ENCODE results near the gene ACADVL. TPM values are rescaled to one million over a fixed set of nuclear protein-coding genes. Genes with fewer than 3 reads are reported as not detected.

ACADVL gene
- total and polyA plus RNA-seq, 7 experiments from 2014 or later: 75.3 to 390 (median 335) TPM

DNA sequence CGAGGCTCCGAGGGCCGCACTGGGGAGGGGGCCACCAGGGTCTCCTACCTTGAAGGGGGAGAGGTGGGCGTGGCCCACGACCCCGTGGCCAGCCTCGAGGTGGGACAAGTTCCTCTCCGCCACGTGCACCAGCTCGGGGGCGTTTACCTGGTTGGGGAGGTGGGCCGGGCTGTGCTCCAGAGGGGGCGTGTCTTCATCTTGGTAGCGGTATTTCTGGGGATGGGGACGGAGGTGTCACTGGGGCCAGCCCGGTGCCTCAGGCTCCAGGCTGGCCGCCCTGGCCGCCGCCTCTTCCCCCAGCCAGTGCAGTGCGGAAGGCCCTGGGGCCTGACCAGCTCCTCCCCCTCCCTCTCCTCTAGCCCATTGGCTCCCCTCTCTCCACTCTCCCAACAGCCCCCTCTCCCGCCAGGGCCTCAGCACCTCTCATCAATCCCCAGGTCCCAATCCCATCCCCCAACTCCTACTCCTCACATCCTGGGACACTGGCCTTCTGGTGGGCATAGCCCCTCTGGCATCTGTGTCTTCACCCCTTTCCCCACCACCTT lies 11.6 kb upstream of the ACADVL start:
- peak overlapping the region in 4 of 9 donors; percentile 60 to 80 (median 74) for H3K27ac Mint-ChIP-seq
- no peak overlapping the region for H3K4me3 ChIP-seq (ENCODE audit: low read length)
- H3K4me3 Mint-ChIP-seq: no peak overlapping the region
- ATAC-seq (no peak), DNase-seq (no peak)
- H3K9me3 ChIP-seq (ENCODE audit: control insufficient read depth in 2 of 3, low read length in 3 of 3): no peaks in the 10 kb centered on the region
- CTCF ChIA-PET: interaction anchor here (0.9 kb wide), 1 partner anchor 25 kb away, joined by 3 read pairs; no protein-coding TSS in a partner anchor
- no peak overlapping the region for H3K27ac ChIP-seq (ENCODE audit: low read depth, low read length)
- H3K27me3 ChIP-seq (ENCODE audit: control insufficient read depth in 2 of 2, insufficient read depth in 2 of 2, low read length in 2 of 2): no peaks in the 10 kb centered on the region
- peaks cover 0 to 6% (median 1%) of the 10 kb centered on the region in 3 experiments for H3K36me3 ChIP-seq (ENCODE audit: control insufficient read depth in 2 of 3, insufficient read depth in 3 of 3, low read length in 3 of 3)
- intact Hi-C loops (cut with micrococcal nuclease): no loop called here
- peaks cover 0 to 16% (median 0%) of the 10 kb centered on the region in 5 donors for H3K27me3 Mint-ChIP-seq
- H3K4me1 ChIP-seq (ENCODE audit: control insufficient read depth in 2 of 2, insufficient read depth in 2 of 2, low read length in 2 of 2): peaks cover 15 to 17% of the 10 kb centered on the region in 2 donors
- POLR2A ChIA-PET: no interaction called here
- H3K4me1 Mint-ChIP-seq: peaks cover 28 to 42% (median 39%) of the 10 kb centered on the region in 7 donors
- H3K9me3 Mint-ChIP-seq: peaks cover 0 to 2% (median 0%) of the 10 kb centered on the region in 11 donors
- peaks cover 0 to 3% (median 0%) of the 10 kb centered on the region in 5 donors for H3K36me3 Mint-ChIP-seq

DNA sequence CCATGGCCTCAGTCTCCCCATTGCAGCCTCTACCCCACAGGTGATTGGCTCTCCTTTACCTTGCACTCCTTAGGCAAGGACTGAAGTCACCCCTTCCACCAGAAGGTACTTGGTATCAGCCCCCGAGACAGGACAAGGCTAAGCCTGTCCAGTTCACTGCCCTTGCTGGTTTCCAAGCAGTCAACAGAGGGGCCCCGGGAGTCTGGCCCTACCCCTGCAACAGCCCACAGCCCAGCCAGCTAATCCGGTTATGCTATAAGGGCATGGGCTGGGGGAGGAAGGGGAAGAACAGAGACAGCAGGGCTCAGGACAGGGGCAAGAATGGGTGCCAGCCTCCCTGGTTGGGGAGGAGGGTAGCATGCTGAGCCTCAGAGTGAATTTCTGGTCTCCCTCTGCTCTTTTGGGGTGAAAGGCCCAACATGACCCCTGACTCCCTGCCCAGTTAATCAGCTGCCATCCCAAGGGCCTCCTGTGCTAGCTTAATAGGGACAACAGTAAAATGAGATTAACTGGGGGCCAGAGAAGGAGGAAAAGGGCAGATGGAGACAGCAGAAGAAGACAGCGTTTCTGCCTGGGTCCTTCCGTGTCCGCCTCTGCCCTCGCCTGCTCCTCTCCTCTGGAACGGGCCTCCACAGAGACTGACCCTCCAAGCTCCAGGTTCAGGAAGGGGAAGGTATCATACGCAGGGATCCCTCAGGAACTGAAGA lies 10.8 kb upstream of the ACADVL start:
- H3K4me1 ChIP-seq (ENCODE audit: control insufficient read depth in 2 of 2, insufficient read depth in 2 of 2, low read length in 2 of 2): peaks cover 19 to 21% of the 10 kb centered on the region in 2 donors
- no peak for ATAC-seq
- peak overlapping the region in 4 of 9 donors; percentile 31 to 80 (median 74) for H3K27ac Mint-ChIP-seq
- H3K4me3 Mint-ChIP-seq: no peak overlapping the region
- H3K36me3 ChIP-seq (ENCODE audit: control insufficient read depth in 2 of 3, insufficient read depth in 3 of 3, low read length in 3 of 3): no peaks in the 10 kb centered on the region
- ChIA-PET CTCF (interaction anchor here (0.9 kb wide), 1 partner anchor 24 kb away, joined by 3 read pairs; no protein-coding TSS in a partner anchor), POLR2A (no interaction called here)
- H3K27me3 Mint-ChIP-seq: peaks cover 0 to 16% (median 0%) of the 10 kb centered on the region in 5 donors
- no peak for DNase-seq
- H3K9me3 Mint-ChIP-seq: peaks cover 0 to 2% (median 0%) of the 10 kb centered on the region in 11 donors
- no peaks in the 10 kb centered on the region for H3K27me3 ChIP-seq (ENCODE audit: control insufficient read depth in 2 of 2, insufficient read depth in 2 of 2, low read length in 2 of 2)
- no peaks in the 10 kb centered on the region for H3K9me3 ChIP-seq (ENCODE audit: control insufficient read depth in 2 of 3, low read length in 3 of 3)
- peaks cover 34 to 47% (median 43%) of the 10 kb centered on the region in 7 donors for H3K4me1 Mint-ChIP-seq
- H3K4me3 ChIP-seq (ENCODE audit: low read length): no peak overlapping the region
- intact Hi-C loops (cut with micrococcal nuclease): no loop called here
- no peak overlapping the region for H3K27ac ChIP-seq (ENCODE audit: low read depth, low read length)
- peaks cover 0 to 3% (median 0%) of the 10 kb centered on the region in 5 donors for H3K36me3 Mint-ChIP-seq

DNA sequence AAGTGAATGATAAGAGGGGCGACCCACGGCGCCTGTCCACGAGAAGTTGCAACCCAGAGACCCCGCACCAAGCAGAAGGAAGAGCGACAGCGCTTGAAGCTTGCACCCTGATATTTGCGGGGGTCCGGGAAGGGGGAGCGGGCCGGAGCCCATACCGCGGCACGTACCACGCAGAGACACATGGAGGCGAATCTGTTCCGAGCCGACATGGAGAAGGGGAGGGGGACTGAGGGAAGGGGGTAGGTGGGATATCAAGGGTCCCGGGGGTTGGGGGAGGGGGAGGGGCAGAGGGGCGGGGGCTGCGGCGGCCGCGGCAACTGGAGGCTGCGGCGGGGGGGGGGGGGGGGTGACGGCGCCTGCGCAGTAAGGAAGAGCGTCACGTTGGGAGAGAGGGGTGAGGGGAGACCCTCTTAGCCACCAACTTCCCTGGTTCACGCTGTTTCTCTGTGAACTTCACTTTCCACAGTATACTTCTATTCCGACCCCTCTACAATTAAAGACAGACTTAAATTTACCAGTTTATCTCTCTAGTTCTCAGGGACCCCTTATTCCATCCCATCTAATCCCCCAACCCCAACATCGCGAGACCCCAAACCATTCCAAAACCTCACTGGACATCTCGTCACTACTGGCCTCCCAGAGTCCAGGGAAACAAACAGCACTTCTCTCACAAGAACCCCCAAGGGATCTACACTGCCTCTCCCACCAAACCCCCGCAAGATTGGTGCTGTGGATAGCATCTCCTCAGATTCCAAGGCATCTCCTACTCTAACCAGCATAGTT lies 8.1 kb upstream of the ACADVL start:
- DNase-seq (no peak), ATAC-seq (no peak)
- intact Hi-C loops (cut with micrococcal nuclease): loop anchor here (10.0 kb wide), 3 partner anchors 557 to 633 kb away; partner anchors contain the start of genes C17orf100 (in 1 of the 2), KDM6B (in 1 of the 2) and MED31 (in 1 of the 2)
- H3K9me3 Mint-ChIP-seq: peaks cover 0 to 4% (median 0%) of the 10 kb centered on the region in 11 donors
- Histone ChIP-seq H3K27me3 (ENCODE audit: control insufficient read depth in 2 of 2, insufficient read depth in 2 of 2, low read length in 2 of 2) (no peaks in the 10 kb centered on the region), H3K36me3 (ENCODE audit: control insufficient read depth in 2 of 3, insufficient read depth in 3 of 3, low read length in 3 of 3) (no peaks in the 10 kb centered on the region), H3K4me3 (ENCODE audit: low read length) (no peak overlapping the region), H3K9me3 (ENCODE audit: control insufficient read depth in 2 of 3, low read length in 3 of 3) (no peaks in the 10 kb centered on the region), H3K4me1 (ENCODE audit: control insufficient read depth in 2 of 2, insufficient read depth in 2 of 2, low read length in 2 of 2) (peaks cover 14 to 25% of the 10 kb centered on the region in 2 donors), H3K27ac (ENCODE audit: low read depth, low read length) (no peak overlapping the region)
- H3K36me3 Mint-ChIP-seq: peaks cover 0 to 3% (median 0%) of the 10 kb centered on the region in 5 donors
- H3K4me1 Mint-ChIP-seq: peaks cover 31 to 46% (median 43%) of the 10 kb centered on the region in 7 donors
- POLR2A ChIA-PET: no interaction called here
- CTCF ChIA-PET: no interaction called here
- peak overlapping the region in 1 of 10 donors; percentile 18 for H3K4me3 Mint-ChIP-seq
- H3K27me3 Mint-ChIP-seq: peaks cover 0 to 16% (median 0%) of the 10 kb centered on the region in 5 donors
- peak overlapping the region in 8 of 9 donors; percentile 0 to 79 (median 42) for H3K27ac Mint-ChIP-seq

- ATAC-seq (peak; percentile 19), DNase-seq (peak in 4 of 9 donors; percentile 73 to 92 (median 80))
- Mint-ChIP-seq H3K4me1 (peaks cover 31 to 63% (median 59%) of the 10 kb centered on the region in 7 donors), H3K36me3 (no peaks in the 10 kb centered on the region), H3K9me3 (peaks cover 0 to 4% (median 0%) of the 10 kb centered on the region in 11 donors), H3K27ac (peak overlapping the region; percentile 90 to 100 (median 99)), H3K27me3 (peaks cover 0 to 16% (median 0%) of the 10 kb centered on the region in 5 donors), H3K4me3 (peak overlapping the region; percentile 76 to 97 (median 94))
- POLR2A ChIA-PET: interaction anchor here (0.9 to 13.7 kb wide), 6 partner anchors 22 to 370 kb away, joined by 4 to 265 read pairs (median 6); partner anchors contain the start of genes ACAP1, DVL2, GABARAP and MPDU1
- Histone ChIP-seq H3K27me3 (ENCODE audit: control insufficient read depth in 2 of 2, insufficient read depth in 2 of 2, low read length in 2 of 2) (no peaks in the 10 kb centered on the region), H3K36me3 (ENCODE audit: control insufficient read depth in 2 of 3, insufficient read depth in 3 of 3, low read length in 3 of 3) (no peaks in the 10 kb centered on the region), H3K27ac (ENCODE audit: low read depth, low read length) (peak overlapping the region; percentile 97), H3K9me3 (ENCODE audit: control insufficient read depth in 2 of 3, low read length in 3 of 3) (no peaks in the 10 kb centered on the region), H3K4me3 (ENCODE audit: low read length) (peak overlapping the region; percentile 61), H3K4me1 (ENCODE audit: control insufficient read depth in 2 of 2, insufficient read depth in 2 of 2, low read length in 2 of 2) (peaks cover 18 to 43% of the 10 kb centered on the region in 2 donors)
- intact Hi-C loops (cut with micrococcal nuclease): loop anchor here (1.0 to 10.0 kb wide), 12 partner anchors 9 to 631 kb away; partner anchors contain the start of genes DVL2 (in 2 of the 2), EIF5A (in 2 of the 2), ELP5 (in 2 of the 2) and PHF23 (in 2 of the 2)
- CTCF ChIA-PET: interaction anchor here (1.0 kb wide), 1 partner anchor 29 kb away, joined by 5 read pairs; the partner anchor contains the start of gene GABARAP
Observed at GRCh38 chr17:7213895-7214299, 5.8 kb upstream of the ACADVL start.

DNA sequence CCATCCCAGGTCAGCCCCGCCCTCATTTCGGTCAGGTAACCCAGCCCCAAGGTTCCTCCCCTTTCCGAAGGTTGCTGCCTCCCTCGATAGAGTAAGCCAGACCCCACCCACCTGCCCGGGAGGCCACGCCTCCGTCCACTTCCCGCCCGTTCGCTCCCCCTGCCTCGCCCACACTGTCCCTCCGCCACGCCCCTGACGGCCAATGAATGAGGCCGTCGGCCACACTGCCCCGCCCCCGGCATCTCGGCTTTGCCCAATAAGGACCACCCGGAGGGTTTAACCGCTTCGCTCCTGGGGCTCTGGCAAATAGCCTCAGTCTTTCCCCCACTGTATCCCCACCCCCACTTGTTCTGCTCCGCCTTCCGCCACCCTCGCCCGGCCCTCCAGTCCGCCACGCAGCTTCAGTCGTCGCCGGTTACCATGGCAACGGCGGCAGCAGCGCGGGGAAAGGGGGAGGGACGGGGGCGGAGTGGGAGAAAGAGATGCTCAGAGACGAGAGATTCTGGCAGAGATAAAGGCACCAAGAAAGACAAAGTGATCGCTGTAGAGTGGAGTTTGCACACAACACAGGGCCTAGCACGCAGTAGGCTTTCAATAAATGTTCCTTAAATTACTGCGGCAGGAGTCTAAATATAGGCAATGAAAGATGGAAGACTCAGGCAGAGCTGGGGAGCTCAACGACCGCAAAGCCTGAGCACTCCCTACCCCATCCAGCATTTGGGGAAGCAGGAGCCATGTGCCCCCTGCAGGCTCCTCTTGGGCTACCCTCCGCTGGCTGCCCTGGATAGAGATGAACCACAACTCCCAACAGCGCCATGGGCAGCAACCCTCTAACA lies 5.2 kb upstream of the ACADVL start:
- H3K4me1 ChIP-seq (ENCODE audit: control insufficient read depth in 2 of 2, insufficient read depth in 2 of 2, low read length in 2 of 2): peaks cover 25 to 49% of the 10 kb centered on the region in 2 donors
- CTCF ChIA-PET: interaction anchor here (1.0 kb wide), 1 partner anchor 28 kb away, joined by 5 read pairs; the partner anchor contains the start of gene GABARAP
- POLR2A ChIA-PET: interaction anchor here (0.6 to 13.7 kb wide), 9 partner anchors 10 to 369 kb away, joined by 3 to 265 read pairs (median 5); partner anchors contain the start of genes ACAP1, DVL2, GABARAP and MPDU1

More for the DNA sequence above, 5.2 kb upstream of the ACADVL start:
- intact Hi-C loops (cut with micrococcal nuclease): loop anchor here (1.0 to 10.0 kb wide), 13 partner anchors 9 to 630 kb away; partner anchors contain the start of genes DVL2 (in 2 of the 2), EIF5A (in 2 of the 2), ELP5 (in 2 of the 2) and PHF23 (in 2 of the 2)
- DNase-seq (peak; percentile 96 to 99 (median 97)), ATAC-seq (peak; percentile 90)
- Mint-ChIP-seq H3K9me3 (peaks cover 0 to 5% (median 0%) of the 10 kb centered on the region in 11 donors), H3K27ac (peak overlapping the region; percentile 90 to 100 (median 99)), H3K4me1 (peaks cover 36 to 69% (median 65%) of the 10 kb centered on the region in 7 donors), H3K27me3 (peaks cover 0 to 16% (median 0%) of the 10 kb centered on the region in 5 donors), H3K4me3 (peak overlapping the region; percentile 76 to 97 (median 94)), H3K36me3 (no peaks in the 10 kb centered on the region)
- Histone ChIP-seq H3K36me3 (ENCODE audit: control insufficient read depth in 2 of 3, insufficient read depth in 3 of 3, low read length in 3 of 3) (no peaks in the 10 kb centered on the region), H3K9me3 (ENCODE audit: control insufficient read depth in 2 of 3, low read length in 3 of 3) (no peaks in the 10 kb centered on the region), H3K27ac (ENCODE audit: low read depth, low read length) (peak overlapping the region; percentile 97), H3K4me3 (ENCODE audit: low read length) (peak overlapping the region; percentile 61), H3K27me3 (ENCODE audit: control insufficient read depth in 2 of 2, insufficient read depth in 2 of 2, low read length in 2 of 2) (no peaks in the 10 kb centered on the region)

All from naive thymus-derived CD4-positive, alpha-beta T cell (primary cell).